PC-9 (cell line): Measurements from ENCODE around the gene SLC52A3.
"Not testable (repeated sequence)": the region's sequence is repeated elsewhere in the genome, so short reads cannot be mapped to it uniquely, and the experiment has no call there.

Experiments
- EZH2 ChIP-seq: fragments of 200-600 bp; sonication (generic); IDR thresholded peaks from 2 replicates; pipeline ENCODE4 v1.8.0; 2017; ENCODE audit warnings: antibody characterized with exemption, low read depth
- TF ChIP-seq, protein P1 (sequence below): fragments of 200-600 bp; sonication (generic); conservative IDR thresholded peaks from 2 replicates; pipeline ENCODE4 v1.6.1; 2017; ENCODE audit warnings: mixed run types, antibody characterized with exemption, mild to moderate bottlenecking, moderate library complexity

DNA sequence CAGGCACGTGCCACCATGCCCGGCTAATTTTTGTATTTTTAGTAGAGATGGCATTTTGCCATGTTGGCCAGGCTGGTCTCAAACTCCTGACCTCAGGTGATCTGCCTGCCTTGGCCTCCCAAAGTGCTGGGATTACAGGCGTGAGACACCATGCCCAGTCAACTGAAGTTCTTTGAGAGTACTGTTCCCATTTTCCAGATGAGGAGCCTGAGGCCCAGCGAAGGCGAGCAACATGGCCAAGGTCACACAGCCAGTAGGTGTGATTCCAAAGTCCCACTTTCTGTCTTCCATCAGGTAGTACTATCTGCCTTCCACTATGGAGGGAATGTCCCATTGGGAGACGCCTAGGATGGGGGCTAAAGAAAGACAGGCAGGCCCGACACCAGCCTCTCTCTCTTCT, 43.5 kb downstream of the SLC52A3 start:
- TF ChIP-seq, protein P1, sequence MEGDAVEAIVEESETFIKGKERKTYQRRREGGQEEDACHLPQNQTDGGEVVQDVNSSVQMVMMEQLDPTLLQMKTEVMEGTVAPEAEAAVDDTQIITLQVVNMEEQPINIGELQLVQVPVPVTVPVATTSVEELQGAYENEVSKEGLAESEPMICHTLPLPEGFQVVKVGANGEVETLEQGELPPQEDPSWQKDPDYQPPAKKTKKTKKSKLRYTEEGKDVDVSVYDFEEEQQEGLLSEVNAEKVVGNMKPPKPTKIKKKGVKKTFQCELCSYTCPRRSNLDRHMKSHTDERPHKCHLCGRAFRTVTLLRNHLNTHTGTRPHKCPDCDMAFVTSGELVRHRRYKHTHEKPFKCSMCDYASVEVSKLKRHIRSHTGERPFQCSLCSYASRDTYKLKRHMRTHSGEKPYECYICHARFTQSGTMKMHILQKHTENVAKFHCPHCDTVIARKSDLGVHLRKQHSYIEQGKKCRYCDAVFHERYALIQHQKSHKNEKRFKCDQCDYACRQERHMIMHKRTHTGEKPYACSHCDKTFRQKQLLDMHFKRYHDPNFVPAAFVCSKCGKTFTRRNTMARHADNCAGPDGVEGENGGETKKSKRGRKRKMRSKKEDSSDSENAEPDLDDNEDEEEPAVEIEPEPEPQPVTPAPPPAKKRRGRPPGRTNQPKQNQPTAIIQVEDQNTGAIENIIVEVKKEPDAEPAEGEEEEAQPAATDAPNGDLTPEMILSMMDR = not testable (repeated sequence)
- TF ChIP-seq EZH2 = not testable (repeated sequence)
